Measurements from ENCODE around the gene TOPBP1.
"Not testable (repeated sequence)": the region's sequence is repeated elsewhere in the genome, so short reads cannot be mapped to it uniquely, and the experiment has no call there.

Gene TOPBP1

DNA sequence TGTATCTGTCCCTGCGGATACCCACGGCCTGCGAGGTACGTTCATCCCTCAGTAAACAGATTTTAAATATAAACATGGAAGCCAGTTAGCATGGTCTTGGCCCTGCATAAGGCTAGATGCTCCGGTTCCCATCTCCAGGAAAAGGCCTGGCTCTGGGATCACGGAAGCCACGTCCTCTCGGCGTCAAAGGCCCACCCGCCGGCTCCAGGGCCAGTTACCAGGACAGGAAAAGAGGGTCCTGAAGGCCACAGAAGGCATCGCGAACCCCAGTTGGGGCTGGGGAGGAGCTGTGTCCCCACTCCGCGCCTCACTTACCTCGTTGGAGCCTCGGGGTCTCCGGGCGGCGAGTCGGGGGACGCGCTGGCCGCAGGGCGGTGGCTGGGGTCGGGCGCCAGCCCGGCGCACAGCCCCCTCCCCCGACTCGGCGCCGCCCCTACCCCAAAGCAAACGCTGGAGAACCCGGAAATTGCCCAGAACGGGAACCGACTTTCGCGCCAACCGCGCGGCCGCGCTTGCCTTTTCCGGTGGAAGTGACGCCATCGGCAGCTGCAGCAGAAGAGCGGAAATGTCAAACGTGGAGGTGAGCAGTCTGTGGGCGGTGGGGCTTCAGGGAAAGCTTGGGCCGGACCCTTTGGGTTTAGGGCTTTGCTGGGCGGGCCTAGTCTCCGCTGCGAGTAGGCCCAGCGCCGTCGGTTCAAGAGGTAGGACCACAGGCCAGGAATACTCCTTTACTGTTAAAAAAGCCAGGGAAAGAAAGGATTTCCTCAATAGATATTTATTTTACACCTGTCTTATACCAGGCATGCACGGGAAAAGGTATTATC, at the start of gene TOPBP1:
Gene TOPBP1 (minus strand): TSS at position 488 of the 824 bp plus-strand sequence. CDS start 814 bp downstream, outside the sequence.
- DNase-seq = peak; percentile 46 to 81

DNA sequence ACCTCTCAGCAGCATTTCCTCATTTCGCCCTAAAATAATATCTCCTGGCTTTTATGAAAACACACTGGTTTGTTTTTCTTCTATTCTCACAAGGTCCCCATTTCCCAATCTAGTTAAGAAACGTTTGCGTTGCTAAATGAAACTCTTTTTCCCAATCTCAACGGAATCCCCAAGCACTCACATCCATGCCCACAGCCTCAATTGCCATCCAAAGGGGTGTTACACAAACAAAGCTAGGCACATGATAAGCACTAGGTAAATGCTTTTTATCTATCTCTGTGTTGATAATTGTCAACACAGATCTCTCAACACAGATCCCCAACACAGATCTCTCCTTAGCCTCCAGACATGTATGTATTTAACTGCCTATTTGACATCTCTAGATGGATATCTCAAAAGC, 49.3 kb upstream of the TOPBP1 start:
- no peak for DNase-seq

DNA sequence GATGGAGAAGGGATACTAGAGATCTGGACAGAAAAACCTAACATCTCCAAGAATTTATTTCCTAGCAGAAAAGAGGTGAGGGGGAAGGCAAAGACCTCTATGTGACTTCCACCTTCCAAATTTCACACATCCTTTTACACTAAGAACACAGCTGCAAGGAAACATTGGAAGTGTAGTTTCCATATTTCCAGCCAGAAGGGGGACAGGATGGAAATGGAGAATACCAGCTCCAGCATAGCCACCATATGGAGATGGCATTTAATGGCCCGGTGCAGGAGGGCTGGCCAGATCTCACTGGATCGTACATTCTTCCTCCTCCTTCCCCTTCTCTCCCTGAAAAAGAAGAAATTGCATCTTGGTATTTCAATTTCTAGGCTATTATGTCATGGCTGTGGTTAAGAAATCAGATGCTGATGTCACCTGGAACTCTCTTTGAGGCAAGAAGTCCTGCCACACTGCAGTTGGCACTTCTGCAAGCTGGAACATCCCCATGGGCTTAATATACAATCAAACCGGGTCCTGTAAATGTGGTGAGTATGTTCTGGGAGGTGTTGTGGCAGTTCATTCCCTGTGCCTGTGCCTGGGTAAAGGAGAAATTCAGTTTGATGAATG, 47.5 kb upstream of the TOPBP1 start:
- no peak for DNase-seq

DNA sequence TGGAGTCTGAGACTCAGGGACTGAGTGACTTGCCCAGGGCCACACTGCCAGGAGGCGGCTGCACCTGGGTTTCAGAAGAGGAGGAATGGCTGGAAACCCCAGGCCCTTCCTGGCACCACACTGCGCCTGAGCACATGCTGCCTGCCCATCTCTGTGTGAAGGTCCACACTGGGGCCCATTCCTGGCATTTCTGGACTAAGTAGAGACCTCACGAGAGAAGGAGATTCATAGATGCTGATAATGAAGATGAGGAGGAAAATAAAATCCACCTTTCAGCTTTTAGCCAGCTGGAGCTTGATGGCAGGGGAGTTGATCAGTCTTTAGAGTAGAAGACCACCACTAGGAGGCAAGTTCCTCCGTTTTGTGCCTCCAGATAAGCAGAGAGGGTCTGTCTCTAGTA, 44.3 kb upstream of the TOPBP1 start:
- DNase-seq = no peak

DNA sequence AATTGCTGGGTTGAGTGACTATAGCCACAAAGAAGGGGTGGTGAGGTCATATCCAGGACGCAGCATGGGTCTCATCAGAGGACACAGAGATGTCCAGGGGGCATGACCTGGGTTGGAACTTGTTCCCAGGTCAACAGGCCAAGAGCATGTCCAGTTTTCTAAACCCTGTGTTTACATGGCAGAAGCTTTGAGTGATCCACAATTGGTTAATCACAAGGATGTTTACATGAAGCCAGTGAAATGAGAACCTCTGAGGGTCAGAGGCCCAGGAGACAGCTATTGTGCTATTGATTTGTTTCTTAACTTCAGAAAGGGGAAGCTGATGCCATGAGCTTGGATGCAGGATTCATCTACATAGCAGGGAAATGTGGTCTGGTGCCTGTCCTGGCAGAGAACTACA, 42.2 kb upstream of the TOPBP1 start:
- no peak for DNase-seq

DNA sequence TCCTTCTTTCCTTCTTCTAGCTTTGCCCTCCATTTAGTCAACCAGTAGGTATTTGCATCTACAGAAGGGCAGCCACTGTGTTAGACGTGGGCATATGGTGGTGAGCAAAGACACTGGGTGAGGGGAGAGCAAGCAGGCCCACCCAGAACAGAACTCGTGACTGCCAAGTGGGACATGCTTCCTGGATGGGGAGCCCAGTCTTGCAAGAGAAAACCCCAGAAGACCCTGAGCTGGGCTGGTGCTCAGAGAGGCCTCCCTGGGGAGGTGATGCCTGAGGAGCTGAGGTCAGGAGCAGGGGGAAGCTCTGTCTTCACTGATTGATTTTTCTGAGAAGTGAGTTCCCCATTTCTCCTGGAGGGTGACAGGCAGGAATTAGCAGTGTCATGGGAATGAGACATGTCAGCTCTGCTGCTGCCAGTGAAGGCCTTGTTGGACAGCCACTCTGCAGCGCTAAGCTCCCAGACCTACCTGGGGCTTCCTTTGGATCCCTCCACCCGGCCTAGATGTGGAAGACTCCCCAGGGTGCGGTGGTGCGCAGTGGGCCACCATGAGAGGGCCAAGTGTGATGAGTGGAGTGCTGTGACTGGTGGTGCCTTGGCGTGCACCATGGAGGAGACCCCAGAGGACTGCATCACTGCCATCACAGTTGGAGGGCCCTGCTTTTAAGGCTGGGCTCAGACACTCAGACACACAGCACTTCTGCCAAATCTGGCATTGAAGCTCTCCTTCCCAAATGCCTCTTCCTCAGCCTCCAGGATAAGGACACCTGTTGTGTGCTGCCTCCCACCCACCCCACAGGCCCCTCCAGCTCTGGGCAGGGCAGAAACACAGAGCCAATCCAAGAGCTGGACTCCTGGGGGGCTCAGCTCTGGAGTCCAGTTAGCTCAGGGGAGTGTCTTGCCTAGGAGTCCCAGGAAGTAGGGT, 40.0 kb upstream of the TOPBP1 start:
- no peak for DNase-seq

DNA sequence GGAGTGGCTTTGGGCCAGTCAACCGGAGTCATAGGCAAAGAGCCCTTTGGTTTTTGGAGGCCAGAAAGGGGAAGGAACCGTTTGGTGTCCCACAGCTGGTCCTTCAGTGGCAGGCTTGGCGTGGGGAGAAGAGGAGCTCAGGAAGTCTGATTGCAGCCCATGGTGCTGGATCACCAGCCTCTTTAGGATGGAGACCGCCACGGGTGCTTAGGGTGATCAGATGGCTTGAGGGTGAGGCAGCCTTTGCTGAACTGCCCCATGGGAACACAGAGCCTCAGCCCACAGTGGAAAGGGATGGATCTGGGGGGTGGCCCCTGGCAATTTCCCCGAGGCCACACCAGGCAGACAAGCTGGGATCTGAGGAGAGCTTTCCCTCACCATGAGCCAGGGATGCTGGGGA, 38.6 kb upstream of the TOPBP1 start:
- no peak for DNase-seq

DNA sequence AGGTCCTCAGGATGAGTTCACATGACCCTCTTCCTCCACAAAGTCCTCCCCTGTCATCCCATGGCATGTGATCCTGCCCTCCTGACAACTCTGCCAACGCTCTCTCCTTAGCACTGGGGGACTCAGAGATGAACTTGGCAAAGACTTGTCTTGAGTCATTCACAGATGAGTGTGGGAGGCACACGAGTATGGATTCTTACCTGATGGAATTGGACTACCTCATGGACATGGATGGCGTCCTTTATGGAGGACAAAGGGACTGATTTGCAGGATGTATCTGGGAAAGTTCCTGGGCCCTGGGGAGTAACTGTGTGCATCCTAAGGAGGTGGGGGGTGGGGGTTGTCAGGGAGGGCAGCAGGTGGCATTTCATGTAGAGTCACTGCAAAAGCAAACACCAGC, 38.2 kb upstream of the TOPBP1 start:
- DNase-seq = no peak

DNA sequence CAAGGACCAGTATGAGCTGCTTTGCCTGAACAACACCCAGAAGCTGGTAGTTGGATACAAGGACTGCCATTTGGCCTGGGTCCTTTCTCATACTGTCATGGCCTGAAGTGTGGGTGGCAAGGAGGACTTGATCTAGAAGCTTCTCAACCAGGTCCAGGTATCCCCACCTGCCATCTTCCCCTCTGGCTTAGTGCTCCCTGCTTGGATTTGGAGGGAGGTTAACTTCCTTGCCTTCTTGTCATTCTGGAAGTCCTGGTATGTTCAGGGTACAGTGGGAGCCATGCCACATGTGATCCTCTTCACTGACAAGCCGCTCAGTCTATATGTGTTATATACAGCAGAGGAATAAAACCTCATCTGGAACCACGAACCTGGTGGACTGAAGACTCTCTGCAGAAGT, 37.7 kb upstream of the TOPBP1 start:
- no peak for DNase-seq

DNA sequence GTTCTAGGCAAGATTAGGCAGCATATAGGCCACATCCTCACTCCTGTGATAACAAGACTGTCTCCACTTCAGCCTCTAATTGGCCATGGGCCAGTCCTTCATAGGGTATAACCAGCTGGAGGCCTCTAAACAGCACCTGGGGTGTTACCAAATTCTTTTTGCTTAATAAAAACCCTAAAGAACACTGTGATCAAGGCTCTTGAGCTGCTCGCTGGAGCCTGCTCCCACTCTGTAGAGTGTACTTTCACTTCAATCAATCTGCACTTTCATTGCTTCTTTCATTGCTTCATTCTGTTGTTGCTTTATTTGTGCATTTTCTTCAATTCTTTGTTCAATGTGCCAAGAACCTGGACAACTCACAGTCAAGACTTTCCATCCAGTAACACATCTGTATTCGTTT, 36.2 kb upstream of the TOPBP1 start:
- DNase-seq = no peak

DNA sequence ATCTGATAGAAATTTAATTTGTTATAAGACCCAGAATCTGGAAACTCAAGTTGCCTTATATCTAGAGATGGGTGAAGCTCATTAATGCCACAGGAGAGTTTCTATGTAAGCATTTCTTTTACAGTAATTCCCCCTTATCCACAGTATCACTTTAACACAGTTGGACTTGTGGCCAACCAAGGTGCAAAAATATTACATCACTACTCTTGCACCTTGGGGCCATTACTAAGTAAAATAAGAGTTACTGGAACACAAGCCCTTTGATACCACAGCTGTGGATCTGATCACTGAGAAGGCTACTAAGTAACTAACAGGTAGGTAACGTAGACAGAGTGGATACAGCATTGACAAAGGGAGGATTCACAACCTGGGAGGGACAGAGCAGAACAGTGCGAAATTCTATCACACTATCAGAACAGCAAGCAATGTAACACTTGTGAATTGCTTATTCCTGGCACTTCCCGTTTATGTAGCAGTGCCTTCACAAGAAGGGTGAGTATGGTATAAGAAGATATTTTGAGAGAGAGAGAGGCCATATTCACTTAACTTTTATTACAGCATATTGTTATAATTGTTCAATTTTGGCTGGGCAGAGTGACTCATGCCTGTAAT, 33.9 kb upstream of the TOPBP1 start:
- DNase-seq = no peak

DNA sequence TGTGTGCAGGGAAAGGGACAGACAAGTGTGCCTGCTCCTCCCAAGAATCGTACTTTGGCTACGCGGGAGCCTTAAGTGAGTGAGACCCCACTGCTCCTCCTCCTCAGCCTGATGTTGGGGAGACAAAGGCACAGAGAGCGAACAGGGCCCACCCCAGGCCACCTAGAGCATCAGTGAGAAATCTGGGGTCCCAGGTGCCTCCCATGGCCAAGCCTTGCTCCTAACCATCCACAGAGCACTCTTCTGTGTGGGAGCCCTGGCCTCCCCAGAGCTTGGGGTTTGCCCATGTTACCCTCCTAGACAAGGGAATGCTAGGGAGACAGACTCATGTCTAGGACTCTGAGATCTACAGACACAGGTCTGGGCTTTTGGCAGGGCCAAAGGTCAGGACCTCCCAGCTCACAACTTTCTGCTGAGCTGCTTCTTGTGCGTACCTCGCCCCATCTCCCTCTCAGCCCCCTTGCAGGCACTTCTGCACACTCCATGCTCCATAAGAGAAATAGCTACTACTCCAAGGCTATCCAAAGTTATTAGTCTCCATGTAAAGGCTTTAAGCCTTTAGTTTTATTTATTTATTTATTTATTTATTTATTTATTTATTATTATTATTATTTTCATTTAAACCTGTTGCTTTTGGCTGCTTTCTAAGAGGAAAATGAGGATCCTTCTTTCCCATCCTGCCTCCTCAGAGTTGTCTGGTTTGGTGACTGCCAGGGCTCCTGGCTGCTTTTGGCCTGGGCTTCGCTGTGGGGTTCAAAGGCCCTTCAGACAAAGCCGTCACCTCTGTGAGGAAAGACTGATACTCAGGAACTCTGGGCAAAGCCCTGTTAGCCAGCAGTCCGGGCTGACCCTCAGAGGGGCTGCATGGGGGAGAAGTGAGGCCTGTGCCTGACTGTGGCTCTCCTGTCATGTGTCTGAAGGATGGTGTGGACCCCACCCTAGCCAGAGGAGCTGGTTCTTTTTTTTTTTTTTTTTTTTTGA, 32.8 kb upstream of the TOPBP1 start:
- no peak for DNase-seq

DNA sequence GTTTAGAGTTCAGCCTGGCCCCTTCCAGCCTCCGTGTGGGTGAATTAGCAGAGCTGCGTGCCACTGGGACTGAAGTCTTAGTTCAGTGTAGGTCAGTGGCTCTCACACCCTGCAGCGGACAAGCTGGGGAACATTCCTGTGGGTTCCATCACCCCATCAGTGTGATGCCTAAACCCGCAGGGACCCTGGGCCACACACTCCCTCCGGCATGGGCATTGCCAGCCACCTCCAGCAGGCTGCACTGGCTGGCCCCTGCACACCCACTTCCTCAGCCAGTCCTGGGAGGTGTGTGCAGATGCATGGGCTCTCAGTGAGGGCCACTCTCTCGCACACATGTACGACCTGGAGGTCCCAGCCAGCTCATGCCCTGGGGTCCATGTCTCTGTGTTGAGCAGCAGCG, 32.1 kb upstream of the TOPBP1 start:
- DNase-seq = no peak

DNA sequence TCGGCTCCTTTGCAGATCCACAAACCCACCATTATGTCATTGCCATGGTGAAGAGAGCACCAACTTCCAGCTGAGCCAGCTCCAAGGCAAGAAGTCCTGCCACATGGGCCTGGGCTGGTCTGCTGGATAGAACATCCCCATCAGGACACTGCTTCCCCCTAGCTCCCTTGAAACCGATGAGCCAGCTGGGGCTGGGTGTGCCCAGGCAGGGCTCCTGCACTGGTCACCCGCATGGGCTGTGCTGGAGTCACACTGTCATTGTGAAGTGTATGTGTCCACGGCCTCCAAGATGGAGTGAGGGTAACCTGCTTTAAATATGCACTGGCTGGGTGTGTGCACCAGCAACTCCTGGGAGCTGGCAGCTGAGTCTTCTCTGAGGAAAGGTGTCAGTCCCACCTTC, 31.0 kb upstream of the TOPBP1 start:
- no peak for DNase-seq

DNA sequence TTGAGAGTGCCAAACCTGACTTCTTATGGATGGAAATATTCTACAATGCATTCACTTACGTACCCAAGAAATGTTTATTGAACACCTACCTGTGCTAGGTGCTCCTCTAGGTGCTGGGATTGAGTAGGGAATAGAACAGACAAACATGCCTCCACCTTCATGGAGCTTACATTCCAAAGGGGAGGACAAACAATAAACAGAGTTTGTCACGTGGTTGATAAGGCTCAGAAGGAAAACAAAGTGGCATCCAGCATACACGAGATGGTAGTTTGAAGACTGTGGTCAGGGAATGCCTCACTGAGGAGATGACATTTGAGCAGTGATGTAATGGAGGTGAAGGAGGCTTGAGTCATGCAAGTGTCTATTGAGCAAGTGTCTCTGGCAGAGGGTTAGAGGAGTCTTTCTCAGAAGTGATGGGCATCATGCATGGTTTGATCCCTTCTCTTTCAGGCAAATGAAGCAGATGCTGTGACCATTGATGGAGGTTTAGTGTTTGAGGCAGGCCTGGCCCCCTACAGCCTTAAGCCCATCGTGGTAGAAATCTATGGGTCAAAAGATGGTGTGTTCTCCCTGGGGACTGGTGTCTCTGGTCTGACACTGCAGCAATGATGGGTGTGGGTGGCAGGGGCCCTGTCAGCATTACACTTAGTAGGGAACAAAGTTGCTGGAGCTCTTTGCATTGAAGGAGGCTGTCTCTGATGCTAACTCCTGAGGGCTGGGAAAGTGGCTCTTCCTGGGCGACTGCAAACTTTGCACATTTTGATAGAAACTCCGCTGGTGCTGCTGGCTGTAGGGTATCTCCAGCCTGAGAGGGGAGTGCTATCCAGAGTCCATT, 29.7 kb upstream of the TOPBP1 start:
- DNase-seq = no peak

DNA sequence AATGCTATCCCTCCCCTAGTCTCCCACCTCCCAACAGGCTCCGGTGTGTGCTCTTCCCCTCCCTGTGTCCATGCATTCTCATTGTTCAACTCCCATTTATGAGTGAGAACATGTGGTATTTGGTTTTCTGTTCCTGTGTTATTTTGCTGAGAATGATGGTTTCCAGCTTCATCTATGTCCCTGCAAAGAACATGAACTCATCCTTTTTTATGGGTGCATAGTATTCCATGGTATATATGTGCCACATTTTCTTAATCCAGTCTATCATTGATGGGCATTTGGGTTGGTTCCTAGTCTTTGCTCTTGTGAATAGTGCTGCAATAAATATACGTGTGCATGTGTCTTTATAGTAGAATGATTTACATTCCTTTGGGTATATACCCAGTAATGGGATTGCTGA, 16.3 kb upstream of the TOPBP1 start:
- not testable (repeated sequence) for DNase-seq

DNA sequence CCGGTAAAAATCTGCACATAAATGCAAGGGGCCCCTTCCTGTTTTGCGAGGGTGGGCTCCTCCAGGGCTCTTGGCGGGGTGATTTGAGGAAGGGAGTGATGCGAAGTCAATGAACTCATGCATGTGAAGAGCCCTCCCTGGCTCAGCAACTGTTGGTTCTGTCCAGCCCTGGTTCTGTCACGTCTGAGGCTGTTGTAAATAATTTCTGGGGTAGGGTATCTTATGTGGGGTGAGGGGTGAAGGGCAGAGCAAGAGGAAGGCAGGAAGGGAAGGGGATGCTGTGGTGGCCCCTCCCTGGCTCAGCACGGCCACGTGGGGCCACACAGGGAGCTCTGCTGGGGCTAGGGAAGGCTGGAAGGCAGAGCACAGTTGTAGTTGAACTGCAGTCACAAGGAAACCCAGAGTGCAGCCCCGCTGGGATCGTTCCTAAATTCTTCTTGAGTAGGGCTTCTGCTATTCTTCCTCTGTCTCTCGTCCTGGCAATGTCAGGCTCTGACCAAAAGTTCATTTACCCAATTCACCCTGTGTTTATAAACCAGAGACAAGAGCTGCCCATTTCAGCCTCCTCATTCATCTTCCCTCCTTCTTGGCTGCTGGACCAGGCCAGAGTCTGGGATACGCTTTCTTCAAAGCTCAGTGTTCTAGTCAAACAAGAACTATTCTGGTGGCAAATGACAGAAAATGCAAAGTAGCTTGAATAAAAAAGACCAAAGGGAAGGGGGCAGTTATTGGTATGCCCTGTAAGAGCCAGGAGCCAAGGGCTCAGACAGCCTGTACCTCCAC, 14.8 kb upstream of the TOPBP1 start:
- DNase-seq = no peak

DNA sequence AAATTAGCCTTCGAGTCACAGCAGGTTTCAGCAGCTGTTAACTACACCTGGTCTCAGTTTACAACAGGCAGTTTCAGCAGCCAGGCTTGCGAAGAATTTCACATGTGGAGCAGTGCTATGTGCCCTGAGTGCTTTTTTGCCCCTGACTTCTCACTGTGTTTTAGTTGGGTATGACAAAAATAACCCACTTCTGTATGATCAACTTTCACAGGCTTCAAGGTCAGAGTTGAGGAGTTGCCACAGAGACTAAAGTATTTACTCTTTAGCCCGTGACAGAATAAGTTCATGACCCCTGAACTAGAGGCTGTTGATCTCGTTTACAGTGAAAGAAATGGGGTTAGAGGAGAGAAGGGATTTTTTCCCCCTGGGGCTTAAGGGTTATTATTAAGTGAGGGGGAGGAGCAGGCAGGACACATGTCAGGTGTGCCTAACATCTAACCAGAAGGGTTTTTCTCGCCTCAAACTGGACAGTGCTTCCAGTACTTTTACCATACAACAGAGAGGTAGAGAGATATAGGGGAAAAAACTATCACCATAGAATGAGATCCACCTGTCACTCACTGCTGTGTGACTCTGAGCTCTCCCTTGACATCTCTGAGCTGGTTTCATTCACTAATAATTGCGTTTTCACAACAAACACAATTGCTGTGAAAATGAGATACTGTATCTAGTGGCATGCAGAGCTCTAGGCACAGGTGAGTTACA, 14.0 kb upstream of the TOPBP1 start:
- no peak for DNase-seq

DNA sequence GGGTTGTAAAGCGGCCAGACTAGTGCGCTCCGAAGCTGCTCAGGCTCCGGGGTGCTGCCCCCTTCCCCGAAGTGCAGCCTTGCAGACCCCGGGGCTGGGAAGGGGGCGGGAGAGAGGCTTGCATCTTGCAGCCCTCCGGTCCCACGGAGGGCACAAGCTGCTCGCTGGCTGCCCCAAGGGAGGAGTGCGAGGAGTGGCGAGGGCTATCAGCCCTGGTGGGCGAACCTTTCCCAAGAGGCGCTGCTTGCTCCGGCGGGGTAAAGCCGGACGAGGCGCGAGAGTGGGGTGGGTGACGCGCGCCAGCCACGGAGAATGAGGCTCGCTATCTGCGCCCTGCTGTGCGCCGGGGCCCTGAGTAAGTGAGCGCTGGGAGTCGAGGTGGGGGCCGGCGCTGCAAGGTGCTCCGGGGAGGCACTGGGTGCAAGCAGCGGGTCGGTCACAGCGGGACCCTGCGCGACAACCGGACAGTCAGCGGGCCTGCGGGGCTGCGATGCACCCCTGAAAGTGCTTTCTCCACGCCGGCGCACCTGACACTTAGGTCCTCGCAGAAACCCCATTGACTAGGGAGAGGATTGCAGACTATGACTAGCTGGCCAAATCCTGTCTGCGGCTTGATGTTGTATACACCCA, 12.7 kb upstream of the TOPBP1 start:
- DNase-seq = no peak

Data from SW 1271 (cell line).